A673 (cell line): Measurements from ENCODE around the gene IL23A.

ENCODE experiments used
- EZH2 ChIP-seq: fragments of 200-600 bp; sonication (generic); IDR thresholded peaks from 2 replicates; pipeline ENCODE4 v1.6.1; 2017; ENCODE audit warnings: borderline replicate concordance, low read depth, mild to moderate bottlenecking, mixed read lengths, antibody characterized with exemption, low read length; ENCODE audit not compliant: poor library complexity, severe bottlenecking
- TF ChIP-seq, protein P1 (sequence below): fragments of 300-800, 200-600 bp; sonication (generic); conservative IDR thresholded peaks from 2 replicates; pipeline ENCODE4 v1.5.1; 2017; ENCODE audit warnings: low read depth, mild to moderate bottlenecking, antibody characterized with exemption, low read length, moderate library complexity, mixed read lengths

DNA sequence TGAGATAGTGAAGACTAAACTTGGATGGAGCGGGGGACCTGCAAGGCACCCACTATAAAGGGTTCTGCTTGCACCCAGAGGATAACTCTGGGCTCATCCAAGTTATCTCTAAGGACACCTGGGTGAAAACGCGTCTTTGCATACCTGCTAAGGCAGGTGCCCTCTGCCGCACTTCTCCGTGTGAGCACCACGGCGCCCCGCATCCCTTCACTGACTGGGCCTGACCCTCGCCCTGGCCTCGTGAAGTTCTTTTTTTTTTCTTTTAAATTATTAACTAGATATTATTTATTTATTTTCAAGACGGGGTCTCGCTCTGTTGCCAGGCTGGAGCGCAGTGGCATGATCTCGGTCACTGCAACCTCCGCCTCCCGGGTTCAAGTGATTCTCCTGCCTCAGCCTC lies 43.9 kb downstream of the IL23A start:
- TF ChIP-seq EZH2, result no peak
- TF ChIP-seq, protein P1, sequence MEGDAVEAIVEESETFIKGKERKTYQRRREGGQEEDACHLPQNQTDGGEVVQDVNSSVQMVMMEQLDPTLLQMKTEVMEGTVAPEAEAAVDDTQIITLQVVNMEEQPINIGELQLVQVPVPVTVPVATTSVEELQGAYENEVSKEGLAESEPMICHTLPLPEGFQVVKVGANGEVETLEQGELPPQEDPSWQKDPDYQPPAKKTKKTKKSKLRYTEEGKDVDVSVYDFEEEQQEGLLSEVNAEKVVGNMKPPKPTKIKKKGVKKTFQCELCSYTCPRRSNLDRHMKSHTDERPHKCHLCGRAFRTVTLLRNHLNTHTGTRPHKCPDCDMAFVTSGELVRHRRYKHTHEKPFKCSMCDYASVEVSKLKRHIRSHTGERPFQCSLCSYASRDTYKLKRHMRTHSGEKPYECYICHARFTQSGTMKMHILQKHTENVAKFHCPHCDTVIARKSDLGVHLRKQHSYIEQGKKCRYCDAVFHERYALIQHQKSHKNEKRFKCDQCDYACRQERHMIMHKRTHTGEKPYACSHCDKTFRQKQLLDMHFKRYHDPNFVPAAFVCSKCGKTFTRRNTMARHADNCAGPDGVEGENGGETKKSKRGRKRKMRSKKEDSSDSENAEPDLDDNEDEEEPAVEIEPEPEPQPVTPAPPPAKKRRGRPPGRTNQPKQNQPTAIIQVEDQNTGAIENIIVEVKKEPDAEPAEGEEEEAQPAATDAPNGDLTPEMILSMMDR, result no peak
